Stimulated activated CD4-positive, alpha-beta T cell treated with anti-CD3 and anti-CD28 coated beads, TNF-alpha, amount 100 ng/mL, for 4 hours (primary cell): ENCODE data around the gene ACTL10.

Experiments used
- DNase-seq, 3 experiments: peaks; one replicate each; pipeline ENCODE4 v3.0.0-alpha.2; 2020; ENCODE audit warnings: low read depth in 3 of 3

Gene ACTL10

GRCh38 chr20:33664085-33664761 lies 2.5 kb upstream of the ACTL10 start:
- no peak for DNase-seq

GRCh38 chr20:33664762-33665144 lies 2.0 kb upstream of the ACTL10 start:
- no peak for DNase-seq

GRCh38 chr20:33667245-33667675 lies 517 bp downstream of the ACTL10 start:
- DNase-seq: peak in 2 of 3 experiments; percentile 28 to 43

GRCh38 chr20:33667676-33668465 lies 1.1 kb downstream of the ACTL10 start:
- peak; percentile 46 to 60 (median 53) for DNase-seq

GRCh38 chr20:33668466-33669155 lies 1.9 kb downstream of the ACTL10 start:
- no peak for DNase-seq

- DNase-seq: no peak
Measured at GRCh38 chr20:33669224-33669623, 2.5 kb downstream of the ACTL10 start.

- no peak for DNase-seq
Measured at GRCh38 chr20:33669873-33670640, 3.3 kb downstream of the ACTL10 start.

- DNase-seq: no peak
Measured at GRCh38 chr20:33670715-33671499, 4.2 kb downstream of the ACTL10 start.

- no peak for DNase-seq
Measured at GRCh38 chr20:33671573-33672288, 5.0 kb downstream of the ACTL10 start.

- no peak for DNase-seq
Measured at GRCh38 chr20:33672426-33673113, 5.8 kb downstream of the ACTL10 start.

GRCh38 chr20:33673114-33673409 lies 6.3 kb downstream of the ACTL10 start:
- no peak for DNase-seq

- DNase-seq: no peak
Measured at GRCh38 chr20:33673410-33674293, 6.9 kb downstream of the ACTL10 start.

- DNase-seq: peak in 2 of 3 experiments; percentile 27 to 51
Measured at GRCh38 chr20:33674294-33675135, 7.8 kb downstream of the ACTL10 start, which contains the start of gene NECAB3. TSS of gene NECAB3 (minus strand) at chr20:33674428. CDS start at chr20:33674352, 76 bp downstream.

GRCh38 chr20:33675136-33675959 lies 8.6 kb downstream of the ACTL10 start:
- DNase-seq: no peak

- DNase-seq: no peak
Measured at GRCh38 chr20:33676121-33676520, 9.4 kb downstream of the ACTL10 start.

GRCh38 chr20:33676652-33677645 lies 10.2 kb downstream of the ACTL10 start:
- no peak for DNase-seq
